Measurements from ENCODE around the gene TDRD7.

GRCh38 chr9:97543561-97543960 lies 131.7 kb downstream of the TDRD7 start:
- no peak for TF ChIP-seq EZH2 (IDR thresholded peaks at IDR 0.05; ENCODE audit: low read length)
- TF ChIP-seq CTCF (optimal IDR thresholded peaks at IDR 0.05 in 1 of 3, IDR thresholded peaks at IDR 0.05 in 1 of 3, conservative IDR thresholded peaks at IDR 0.05 in 1 of 3; ENCODE audit: extremely low read depth in 1 of 3, insufficient read depth in 2 of 3, low read length in 3 of 3): no peak

All from keratinocyte (primary cell).